Measurements from ENCODE around the gene HS1BP3.

Gene HS1BP3

GRCh38 chr2:20643060-20643459 is 7.8 kb downstream of the HS1BP3 start:
- DNase-seq: no peak

GRCh38 chr2:20642055-20642971 is 8.6 kb downstream of the HS1BP3 start:
- DNase-seq: peak; percentile 93

GRCh38 chr2:20641123-20641985 is 9.5 kb downstream of the HS1BP3 start:
- DNase-seq: no peak

GRCh38 chr2:20640411-20641122 is 10.3 kb downstream of the HS1BP3 start:
- no peak for DNase-seq

- DNase-seq: no peak
Observed at GRCh38 chr2:20638646-20639430, 12.1 kb downstream of the HS1BP3 start.

GRCh38 chr2:20638014-20638413 is 12.9 kb downstream of the HS1BP3 start:
- no peak for DNase-seq

GRCh38 chr2:20637147-20637546 is 13.8 kb downstream of the HS1BP3 start:
- DNase-seq: no peak

GRCh38 chr2:20635675-20636584 is 15.0 kb downstream of the HS1BP3 start:
- peak; percentile 83 for DNase-seq

- DNase-seq: no peak
Observed at GRCh38 chr2:20635113-20635510, 15.8 kb downstream of the HS1BP3 start.

GRCh38 chr2:20634507-20635112 is 16.3 kb downstream of the HS1BP3 start:
- DNase-seq: no peak

- DNase-seq: no peak
Observed at GRCh38 chr2:20633794-20634506, 16.9 kb downstream of the HS1BP3 start.

GRCh38 chr2:20633001-20633400 is 17.9 kb downstream of the HS1BP3 start:
- no peak for DNase-seq

GRCh38 chr2:20632446-20632990 is 18.4 kb downstream of the HS1BP3 start:
- no peak for DNase-seq

GRCh38 chr2:20631617-20632307 is 19.1 kb downstream of the HS1BP3 start:
- no peak for DNase-seq

GRCh38 chr2:20630967-20631366 is 19.9 kb downstream of the HS1BP3 start:
- no peak for DNase-seq

GRCh38 chr2:20629581-20630171 is 21.2 kb downstream of the HS1BP3 start:
- no peak for DNase-seq

- DNase-seq: no peak
Observed at GRCh38 chr2:20629181-20629580, 21.7 kb downstream of the HS1BP3 start.

GRCh38 chr2:20627712-20628380 is 23.1 kb downstream of the HS1BP3 start:
- no peak for DNase-seq

All from activated CD8-positive, alpha-beta memory T cell treated with anti-CD3 and anti-CD28 coated beads, Interleukin-2, amount 50 U/mL, for 48 hours (primary cell).